Ramos (cell line): ENCODE measurements around the gene ADGRF1.

Experiments
- in situ Hi-C: fragments of 300-500 bp; cut with MboI; formaldehyde crosslinking; loops from one replicate; pipeline ENCODE4 v1.14.3; 2022; ENCODE audit warnings: low sequenced_read_pairs; ENCODE audit not compliant: unreplicated experiment

ADGRF1 gene

GRCh38 chr6:46990031-46990644 lies 52.0 kb downstream of the ADGRF1 start:
- in situ Hi-C loops: no loop called here

GRCh38 chr6:46989398-46989797 lies 52.7 kb downstream of the ADGRF1 start:
- in situ Hi-C loops: no loop called here

GRCh38 chr6:46985943-46986342 lies 56.2 kb downstream of the ADGRF1 start:
- in situ Hi-C loops: no loop called here

GRCh38 chr6:46983007-46983411 lies 59.1 kb downstream of the ADGRF1 start:
- in situ Hi-C loops: no loop called here

GRCh38 chr6:46979206-46979605 lies 62.9 kb downstream of the ADGRF1 start:
- in situ Hi-C loops: no loop called here

GRCh38 chr6:46974786-46975185 lies 67.3 kb downstream of the ADGRF1 start:
- in situ Hi-C loops: no loop called here

- in situ Hi-C loops: no loop called here
Observed at GRCh38 chr6:46973029-46973428, 69.1 kb downstream of the ADGRF1 start.

- in situ Hi-C loops: no loop called here
Observed at GRCh38 chr6:46972531-46972930, 69.6 kb downstream of the ADGRF1 start.

GRCh38 chr6:46969206-46969605 lies 72.9 kb downstream of the ADGRF1 start:
- in situ Hi-C loops: no loop called here

GRCh38 chr6:46967826-46968349 lies 74.2 kb downstream of the ADGRF1 start:
- in situ Hi-C loops: no loop called here

- in situ Hi-C loops: no loop called here
Observed at GRCh38 chr6:46964716-46965519, 77.2 kb downstream of the ADGRF1 start.

GRCh38 chr6:46963626-46964025 lies 78.5 kb downstream of the ADGRF1 start:
- in situ Hi-C loops: no loop called here

- in situ Hi-C loops: no loop called here
Observed at GRCh38 chr6:46963039-46963438, 79.1 kb downstream of the ADGRF1 start.

GRCh38 chr6:46961711-46962110 lies 80.4 kb downstream of the ADGRF1 start:
- in situ Hi-C loops: no loop called here

GRCh38 chr6:46961232-46961631 lies 80.9 kb downstream of the ADGRF1 start:
- in situ Hi-C loops: no loop called here

GRCh38 chr6:46959419-46959818 lies 82.7 kb downstream of the ADGRF1 start:
- in situ Hi-C loops: no loop called here

- in situ Hi-C loops: no loop called here
Observed at GRCh38 chr6:46956409-46956808, 85.7 kb downstream of the ADGRF1 start.

GRCh38 chr6:46954837-46955451 lies 87.2 kb downstream of the ADGRF1 start:
- in situ Hi-C loops: no loop called here

- in situ Hi-C loops: no loop called here
Observed at GRCh38 chr6:46953921-46954320, 88.2 kb downstream of the ADGRF1 start.

GRCh38 chr6:46949632-46950280 lies 92.4 kb downstream of the ADGRF1 start:
- in situ Hi-C loops: no loop called here

GRCh38 chr6:46948699-46949098 lies 93.4 kb downstream of the ADGRF1 start:
- in situ Hi-C loops: no loop called here
